ENCODE results near the gene MAN1B1. TPM values are rescaled to one million over a fixed set of nuclear protein-coding genes. Genes with fewer than 3 reads are reported as not detected.
A peak's percentile ranks its signal among the peaks of the same experiment; 100 is the strongest.
"Not testable (repeated sequence)": the region's sequence is repeated elsewhere in the genome, so short reads cannot be mapped to it uniquely, and the experiment has no call there.

MAN1B1 gene
- polyA plus RNA-seq, 3 donors from 2014 or later: 59.7 to 71.8 (median 66.1) TPM

- Mint-ChIP-seq H3K27ac (peak overlapping the region; percentile 67 to 83 (median 75)), H3K36me3 (no peaks in the 10 kb centered on the region)
Observed at GRCh38 chr9:137129456-137130175, 42.8 kb downstream of the MAN1B1 start.

GRCh38 chr9:137130176-137130755, 43.5 kb downstream of the MAN1B1 start:
- Mint-ChIP-seq H3K36me3 (no peaks in the 10 kb centered on the region), H3K9me3 (peaks cover 0 to 2% (median 0%) of the 10 kb centered on the region in 6 donors), H3K4me1 (peaks cover 30 to 31% of the 10 kb centered on the region in 2 donors), H3K27me3 (ENCODE audit: low read depth in 3 of 3) (peaks cover 11 to 20% (median 11%) of the 10 kb centered on the region in 3 donors), H3K4me3 (peak overlapping the region; percentile 74 to 84 (median 80)), H3K27ac (peak overlapping the region in 3 of 6 donors; percentile 57 to 83 (median 71))
- no peak for DNase-seq

More at GRCh38 chr9:137129456-137130175, 42.8 kb downstream of the MAN1B1 start:
- DNase-seq: peak; percentile 86 to 88 (median 88)
- H3K4me3 Mint-ChIP-seq: peak overlapping the region; percentile 85 to 92 (median 87)
- H3K27me3 Mint-ChIP-seq (ENCODE audit: low read depth in 3 of 3): peaks cover 11 to 20% (median 11%) of the 10 kb centered on the region in 3 donors
- H3K9me3 Mint-ChIP-seq: peaks cover 0 to 2% (median 0%) of the 10 kb centered on the region in 6 donors
- H3K4me1 Mint-ChIP-seq: peaks cover 30 to 31% of the 10 kb centered on the region in 2 donors

- Mint-ChIP-seq H3K9me3 (peaks cover 0 to 2% (median 0%) of the 10 kb centered on the region in 6 donors), H3K27ac (no peak overlapping the region), H3K27me3 (ENCODE audit: low read depth in 3 of 3) (peaks cover 5 to 18% (median 14%) of the 10 kb centered on the region in 3 donors), H3K4me1 (peaks cover 0 to 6% of the 10 kb centered on the region in 2 donors), H3K4me3 (no peak overlapping the region), H3K36me3 (peaks cover 0 to 4% (median 0%) of the 10 kb centered on the region in 3 donors)
- no peak for DNase-seq
Observed at GRCh38 chr9:137134191-137134590, 47.4 kb downstream of the MAN1B1 start.

- not testable (repeated sequence) for DNase-seq, H3K9me3 Mint-ChIP-seq, H3K36me3 Mint-ChIP-seq, H3K4me3 Mint-ChIP-seq, H3K4me1 Mint-ChIP-seq, H3K27ac Mint-ChIP-seq
- H3K27me3 Mint-ChIP-seq (ENCODE audit: low read depth in 3 of 3): peaks cover 7 to 18% (median 17%) of the 10 kb centered on the region in 3 donors
Observed at GRCh38 chr9:137135154-137135553, 48.4 kb downstream of the MAN1B1 start.

GRCh38 chr9:137136261-137136880, 49.6 kb downstream of the MAN1B1 start:
- Mint-ChIP-seq H3K4me1 (peaks cover 0 to 2% of the 10 kb centered on the region in 2 donors), H3K9me3 (no peaks in the 10 kb centered on the region), H3K4me3 (no peak overlapping the region), H3K27ac (no peak overlapping the region), H3K36me3 (peaks cover 0 to 4% (median 0%) of the 10 kb centered on the region in 3 donors), H3K27me3 (ENCODE audit: low read depth in 3 of 3) (peaks cover 14 to 23% (median 21%) of the 10 kb centered on the region in 3 donors)
- DNase-seq: no peak

- Mint-ChIP-seq H3K27me3 (ENCODE audit: low read depth in 3 of 3) (peaks cover 15 to 25% (median 19%) of the 10 kb centered on the region in 3 donors), H3K9me3 (no peaks in the 10 kb centered on the region), H3K36me3 (peaks cover 0 to 4% (median 0%) of the 10 kb centered on the region in 3 donors), H3K27ac (no peak overlapping the region), H3K4me1 (peaks cover 0 to 2% of the 10 kb centered on the region in 2 donors), H3K4me3 (no peak overlapping the region)
- no peak for DNase-seq
Observed at GRCh38 chr9:137136881-137137607, 50.3 kb downstream of the MAN1B1 start.

GRCh38 chr9:137138058-137138721, 51.4 kb downstream of the MAN1B1 start:
- no peak for DNase-seq
- Mint-ChIP-seq H3K4me1 (peaks cover 0 to 2% of the 10 kb centered on the region in 2 donors), H3K27ac (no peak overlapping the region), H3K9me3 (no peaks in the 10 kb centered on the region), H3K4me3 (peak overlapping the region in 1 of 5 donors; percentile 33), H3K36me3 (peaks cover 0 to 4% (median 0%) of the 10 kb centered on the region in 3 donors), H3K27me3 (ENCODE audit: low read depth in 3 of 3) (peaks cover 14 to 29% (median 19%) of the 10 kb centered on the region in 3 donors)

- Mint-ChIP-seq H3K4me1 (peaks cover 0 to 2% of the 10 kb centered on the region in 2 donors), H3K9me3 (no peaks in the 10 kb centered on the region), H3K27ac (no peak within 1 kb of the TSS), H3K27me3 (ENCODE audit: low read depth in 3 of 3) (peaks cover 14 to 29% (median 20%) of the 10 kb centered on the region in 3 donors), H3K36me3 (peaks cover 0 to 4% (median 0%) of the 10 kb centered on the region in 3 donors), H3K4me3 (peak within 1 kb of the TSS in 1 of 5 donors; percentile 33)
- peak in 2 of 3 donors; percentile 37 to 48 for DNase-seq
Observed at GRCh38 chr9:137138722-137139467, 52.1 kb downstream of the MAN1B1 start, which contains the start of gene GRIN1. Gene GRIN1, plus strand, starts transcription at chr9:137139154. Its CDS starts 333 bp downstream, at chr9:137139487.

- no peak for DNase-seq
- Mint-ChIP-seq H3K4me1 (peaks cover 0 to 2% of the 10 kb centered on the region in 2 donors), H3K4me3 (no peak overlapping the region), H3K27ac (no peak overlapping the region), H3K9me3 (no peaks in the 10 kb centered on the region), H3K36me3 (peaks cover 0 to 4% (median 0%) of the 10 kb centered on the region in 3 donors), H3K27me3 (ENCODE audit: low read depth in 3 of 3) (peaks cover 14 to 29% (median 20%) of the 10 kb centered on the region in 3 donors)
Observed at GRCh38 chr9:137139468-137140150, 52.8 kb downstream of the MAN1B1 start.

- Mint-ChIP-seq H3K4me3 (peak overlapping the region in 1 of 5 donors; percentile 30), H3K27ac (no peak overlapping the region), H3K4me1 (peaks cover 0 to 2% of the 10 kb centered on the region in 2 donors), H3K36me3 (peaks cover 0 to 4% (median 0%) of the 10 kb centered on the region in 3 donors), H3K9me3 (no peaks in the 10 kb centered on the region), H3K27me3 (ENCODE audit: low read depth in 3 of 3) (peaks cover 14 to 29% (median 20%) of the 10 kb centered on the region in 3 donors)
- no peak for DNase-seq
Observed at GRCh38 chr9:137140151-137141012, 53.6 kb downstream of the MAN1B1 start.

Data from immature natural killer cell (primary cell).